ENCODE measurements around the gene PSMD1. TPM values are rescaled to one million over a fixed set of nuclear protein-coding genes. Genes with fewer than 3 reads are reported as not detected.

Gene PSMD1
- total and polyA plus RNA-seq, 2 of the 8 experiments (the other 6 are each of a cell fraction or from before 2014, with no cell fraction given) = 179 to 272 TPM

GRCh38 chr2:231184319-231184718 lies 127.7 kb downstream of the PSMD1 start:
- Histone ChIP-seq H3K27me3 (replicated peaks in 1 of 4; ENCODE audit: control insufficient read depth in 3 of 4, extremely low read depth in 1 of 4, insufficient read depth in 3 of 4, low read length in 3 of 4) (no peaks in the 10 kb centered on the region), H4K8ac (ENCODE audit: extremely low read depth, insufficient read depth, low read length) (no peak overlapping the region), H3K4me2 (ENCODE audit: insufficient read depth in 1 of 2, low read depth in 2 of 2, low read length in 2 of 2) (no peak overlapping the region), H2BK15ac (ENCODE audit: low read length) (no peak overlapping the region), H2BK5ac (ENCODE audit: low read depth, low read length) (no peak overlapping the region), H3K4me3 (ENCODE audit: extremely low read depth in 1 of 4, insufficient read depth in 2 of 4, low read depth in 3 of 4, low read length in 4 of 4) (no peak overlapping the region), H3K23ac (ENCODE audit: insufficient read length) (no peak overlapping the region), H2BK20ac (ENCODE audit: low read length) (no peak overlapping the region), H3K18ac (ENCODE audit: extremely low read depth, low read length) (no peak overlapping the region), H2AFZ (ENCODE audit: low read length) (peak overlapping the region; percentile 4; the same call in 1 of the 2 replicates), H2BK120ac (replicated peaks; ENCODE audit: low read depth, low read length) (no peak overlapping the region), H4K20me1 (replicated peaks in 1 of 2; ENCODE audit: control insufficient read depth in 1 of 2, insufficient read depth in 2 of 2, low read length in 2 of 2) (no peaks in the 10 kb centered on the region), H2BK12ac (ENCODE audit: low read depth, low read length) (0 out of 2 replicates have a peak overlapping the region, but pooled peaks have one; percentile 60), H3K79me2 (ENCODE audit: control insufficient read depth in 1 of 2, insufficient read depth in 2 of 2, low read length in 2 of 2) (no peaks in the 10 kb centered on the region), H3K36me3 (ENCODE audit: control insufficient read depth in 2 of 4, insufficient read depth in 4 of 4, low read length in 3 of 4) (no peaks in the 10 kb centered on the region), H3K56ac (replicated peaks; ENCODE audit: insufficient read length, low read depth, low read length) (no peak overlapping the region), H4K5ac (ENCODE audit: insufficient read length, low read depth, low read length) (no peak overlapping the region), H3K9ac (replicated peaks in 1 of 4; ENCODE audit: extremely low read depth in 1 of 4, low read depth in 3 of 4, low read length in 3 of 4) (no peak overlapping the region), H4K91ac (replicated peaks; ENCODE audit: insufficient read length, low read length) (no peak overlapping the region), H3K4me1 (replicated peaks in 1 of 4; ENCODE audit: control insufficient read depth in 3 of 4, insufficient read depth in 4 of 4, low read length in 3 of 4) (peaks cover 5 to 12% (median 7%) of the 10 kb centered on the region in 4 experiments), H3K27ac (ENCODE audit: low read depth, low read length) (no peak overlapping the region), H3K4ac (replicated peaks; ENCODE audit: insufficient read length, low read depth, low read length) (no peak overlapping the region), H3K79me1 (ENCODE audit: low read depth, low read length) (no peaks in the 10 kb centered on the region), H3K23me2 (ENCODE audit: low read depth, low read length) (no peaks in the 10 kb centered on the region), H2AK5ac (ENCODE audit: low read depth, low read length) (no peak overlapping the region), H3K9me3 (ENCODE audit: insufficient read depth in 2 of 2, low read depth in 1 of 2, low read length in 1 of 2) (no peaks in the 10 kb centered on the region), H3K14ac (ENCODE audit: insufficient read length) (no peak overlapping the region)
- no peak for TF ChIP-seq EZH2 (IDR thresholded peaks at IDR 0.05; ENCODE audit: low read depth, low read length, severe bottlenecking)
- no peak for TF ChIP-seq SP2 (IDR thresholded peaks at IDR 0.05; ENCODE audit: low read length)
- TF ChIP-seq CBX5 (IDR thresholded peaks at IDR 0.05; ENCODE audit: low read depth, low read length) = no peak
- TF ChIP-seq SIX5 (IDR thresholded peaks at IDR 0.05; ENCODE audit: low read depth, low read length) = no peak
- no peak for TF ChIP-seq POU5F1 (IDR thresholded peaks at IDR 0.05; ENCODE audit: low read depth, low read length)
- DNase-seq (ENCODE audit: low read depth in 1 of 2, low spot score in 2 of 2) (no peak), FAIRE-seq (no peak)
- 94% methylated on average over 4 of the region's 4 CpGs; no CpG with 5 or more reads in 1 of the 2 experiments for WGBS, 2 experiments (ENCODE audit: extremely low coverage in 1 of 2, insufficient coverage in 1 of 2, insufficient read length in 1 of 2, insufficient replicate concordance in 2 of 2, low coverage in 1 of 2, low lambda C conversion rate in 2 of 2, missing lambda C conversion rate in 1 of 2)
- ChIA-PET CTCF (ENCODE audit: partially characterized antibody) (interaction anchor here (1.4 to 2.8 kb wide), 2 partner anchors 9 to 14 kb away, joined by 4 to 12 read pairs; partner anchors contain the start of gene ARMC9), POLR2A (ENCODE audit: partially characterized antibody) (interaction anchor here (0.6 to 1.8 kb wide), 3 partner anchors 8 to 280 kb away, joined by 3 to 5 read pairs (median 3); partner anchors contain the start of gene NCL)
